ENCODE results near the gene FADS2. TPM values are rescaled to one million over a fixed set of nuclear protein-coding genes. Genes with fewer than 3 reads are reported as not detected.
A peak's percentile ranks its signal among the peaks of the same experiment; 100 is the strongest.

FADS2 gene
- total and polyA plus RNA-seq, 5 donors from 2014 or later, result 0.23 to 19.7 (median 7.1) TPM; not detected in 1

DNA sequence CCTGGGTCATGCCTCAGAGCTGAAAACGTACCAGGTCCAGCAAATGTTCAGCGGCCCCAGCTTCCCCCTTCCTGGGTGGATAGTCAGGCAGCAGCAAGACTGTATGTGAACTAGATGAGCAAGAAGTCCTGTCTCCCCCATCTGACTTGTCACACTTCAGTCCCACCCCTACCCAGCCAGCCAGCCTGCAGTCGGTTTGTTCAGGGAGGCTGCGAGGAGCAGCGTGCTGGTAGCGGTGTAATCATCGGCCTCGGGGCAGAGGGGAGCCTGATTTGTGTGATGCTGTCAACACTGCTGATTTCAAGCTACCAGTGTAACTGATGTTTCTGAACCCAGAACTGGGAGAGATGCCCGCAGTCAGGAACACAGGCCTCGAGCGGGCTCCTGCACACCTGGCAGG is 45.3 kb upstream of the FADS2 start:
- DNase-seq (no peak), ATAC-seq (ENCODE audit: low read depth in 2 of 2) (no peak)
- H3K27ac Mint-ChIP-seq, result no peak overlapping the region
- Histone ChIP-seq H3K9me3 (ENCODE audit: control insufficient read depth in 2 of 2, low read length in 2 of 2) (no peaks in the 10 kb centered on the region), H3K36me3 (ENCODE audit: control insufficient read depth, insufficient read depth, low read length) (peaks cover 28% of the 10 kb centered on the region), H3K4me3 (ENCODE audit: low read depth, low read length) (no peak overlapping the region), H3K27ac (ENCODE audit: insufficient read depth, low read length, poor library complexity, severe bottlenecking) (no peak overlapping the region), H3K27me3 (ENCODE audit: control insufficient read depth, insufficient read depth, low read length) (no peaks in the 10 kb centered on the region), H3K4me1 (ENCODE audit: control insufficient read depth, insufficient read depth, low read length, poor library complexity, severe bottlenecking) (peaks cover 2% of the 10 kb centered on the region)
- H3K4me3 Mint-ChIP-seq, result no peak overlapping the region
- H3K36me3 Mint-ChIP-seq, result peaks cover 7% of the 10 kb centered on the region
- no peaks in the 10 kb centered on the region for H3K9me3 Mint-ChIP-seq
- peaks cover 11% of the 10 kb centered on the region for H3K27me3 Mint-ChIP-seq
- peaks cover 0 to 6% (median 2%) of the 10 kb centered on the region in 4 donors for H3K4me1 Mint-ChIP-seq

- no peak for DNase-seq
- peaks cover 0 to 9% (median 3%) of the 10 kb centered on the region in 4 donors for H3K4me1 Mint-ChIP-seq
- no peak for ATAC-seq (ENCODE audit: low read depth in 2 of 2)
- peaks cover 5% of the 10 kb centered on the region for H3K27me3 Mint-ChIP-seq
- no peaks in the 10 kb centered on the region for H3K9me3 Mint-ChIP-seq
- Histone ChIP-seq H3K36me3 (ENCODE audit: control insufficient read depth, insufficient read depth, low read length) (peaks cover 37% of the 10 kb centered on the region), H3K4me3 (ENCODE audit: low read depth, low read length) (no peak overlapping the region), H3K4me1 (ENCODE audit: control insufficient read depth, insufficient read depth, low read length, poor library complexity, severe bottlenecking) (no peaks in the 10 kb centered on the region), H3K9me3 (ENCODE audit: control insufficient read depth in 2 of 2, low read length in 2 of 2) (no peaks in the 10 kb centered on the region), H3K27me3 (ENCODE audit: control insufficient read depth, insufficient read depth, low read length) (no peaks in the 10 kb centered on the region), H3K27ac (ENCODE audit: insufficient read depth, low read length, poor library complexity, severe bottlenecking) (no peak overlapping the region)
- peaks cover 12% of the 10 kb centered on the region for H3K36me3 Mint-ChIP-seq
- peak overlapping the region in 1 of 4 donors; percentile 19 for H3K4me3 Mint-ChIP-seq
- no peak overlapping the region for H3K27ac Mint-ChIP-seq
These were observed 44.2 kb upstream of the FADS2 start for GRCh38 chr11:61783717-61784505.

- H3K27ac Mint-ChIP-seq, result no peak overlapping the region
These were observed 43.6 kb upstream of the FADS2 start for GRCh38 chr11:61784506-61784805.

GRCh38 chr11:61785837-61786402 is 42.2 kb upstream of the FADS2 start:
- DNase-seq (no peak), ATAC-seq (ENCODE audit: low read depth in 2 of 2) (no peak)
- H3K9me3 ChIP-seq (ENCODE audit: control insufficient read depth in 2 of 2, low read length in 2 of 2), result no peaks in the 10 kb centered on the region
- Mint-ChIP-seq H3K4me1 (peaks cover 0 to 23% (median 10%) of the 10 kb centered on the region in 4 donors), H3K4me3 (no peak overlapping the region), H3K9me3 (no peaks in the 10 kb centered on the region), H3K36me3 (peaks cover 21% of the 10 kb centered on the region), H3K27ac (no peak overlapping the region), H3K27me3 (no peaks in the 10 kb centered on the region)
- no peak overlapping the region for H3K27ac ChIP-seq (ENCODE audit: insufficient read depth, low read length, poor library complexity, severe bottlenecking)
- no peak overlapping the region for H3K4me3 ChIP-seq (ENCODE audit: low read depth, low read length)
- H3K4me1 ChIP-seq (ENCODE audit: control insufficient read depth, insufficient read depth, low read length, poor library complexity, severe bottlenecking), result no peaks in the 10 kb centered on the region
- no peaks in the 10 kb centered on the region for H3K27me3 ChIP-seq (ENCODE audit: control insufficient read depth, insufficient read depth, low read length)
- peaks cover 49% of the 10 kb centered on the region for H3K36me3 ChIP-seq (ENCODE audit: control insufficient read depth, insufficient read depth, low read length)

More at GRCh38 chr11:61784506-61784805, 43.6 kb upstream of the FADS2 start:
- H3K27ac ChIP-seq (ENCODE audit: insufficient read depth, low read length, poor library complexity, severe bottlenecking), result no peak overlapping the region
- H3K4me3 Mint-ChIP-seq, result peak overlapping the region in 1 of 4 donors; percentile 19
- ATAC-seq (ENCODE audit: low read depth in 2 of 2) (no peak), DNase-seq (no peak)
- H3K4me1 Mint-ChIP-seq, result peaks cover 0 to 11% (median 6%) of the 10 kb centered on the region in 4 donors
- no peak overlapping the region for H3K4me3 ChIP-seq (ENCODE audit: low read depth, low read length)
- H3K36me3 ChIP-seq (ENCODE audit: control insufficient read depth, insufficient read depth, low read length), result peaks cover 43% of the 10 kb centered on the region
- H3K9me3 Mint-ChIP-seq, result no peaks in the 10 kb centered on the region
- no peaks in the 10 kb centered on the region for H3K27me3 ChIP-seq (ENCODE audit: control insufficient read depth, insufficient read depth, low read length)
- H3K4me1 ChIP-seq (ENCODE audit: control insufficient read depth, insufficient read depth, low read length, poor library complexity, severe bottlenecking), result no peaks in the 10 kb centered on the region
- no peaks in the 10 kb centered on the region for H3K9me3 ChIP-seq (ENCODE audit: control insufficient read depth in 2 of 2, low read length in 2 of 2)
- peaks cover 15% of the 10 kb centered on the region for H3K36me3 Mint-ChIP-seq
- H3K27me3 Mint-ChIP-seq, result peaks cover 4% of the 10 kb centered on the region

- H3K36me3 Mint-ChIP-seq, result peaks cover 21% of the 10 kb centered on the region
- peaks cover 49% of the 10 kb centered on the region for H3K36me3 ChIP-seq (ENCODE audit: control insufficient read depth, insufficient read depth, low read length)
These were observed 40.1 kb upstream of the FADS2 start for GRCh38 chr11:61787928-61788491.

GRCh38 chr11:61791737-61792309 is 36.3 kb upstream of the FADS2 start:
- Mint-ChIP-seq H3K9me3 (no peaks in the 10 kb centered on the region), H3K4me3 (peak overlapping the region; percentile 97 to 99 (median 99)), H3K36me3 (peaks cover 15% of the 10 kb centered on the region), H3K27me3 (no peaks in the 10 kb centered on the region), H3K4me1 (peaks cover 11 to 48% (median 32%) of the 10 kb centered on the region in 4 donors), H3K27ac (peak overlapping the region; percentile 99 to 100 (median 99))
- ATAC-seq (ENCODE audit: low read depth in 2 of 2), result no peak
- no peaks in the 10 kb centered on the region for H3K9me3 ChIP-seq (ENCODE audit: control insufficient read depth in 2 of 2, low read length in 2 of 2)
- peaks cover 41% of the 10 kb centered on the region for H3K36me3 ChIP-seq (ENCODE audit: control insufficient read depth, insufficient read depth, low read length)
- peaks cover 20% of the 10 kb centered on the region for H3K4me1 ChIP-seq (ENCODE audit: control insufficient read depth, insufficient read depth, low read length, poor library complexity, severe bottlenecking)
- H3K27ac ChIP-seq (ENCODE audit: insufficient read depth, low read length, poor library complexity, severe bottlenecking), result peak overlapping the region; percentile 90
- DNase-seq, result peak in 2 of 3 donors; percentile 25 to 49
- H3K27me3 ChIP-seq (ENCODE audit: control insufficient read depth, insufficient read depth, low read length), result no peaks in the 10 kb centered on the region
- peak overlapping the region; percentile 93 for H3K4me3 ChIP-seq (ENCODE audit: low read depth, low read length)

More at GRCh38 chr11:61787928-61788491, 40.1 kb upstream of the FADS2 start:
- H3K4me3 ChIP-seq (ENCODE audit: low read depth, low read length), result no peak overlapping the region
- peak in 1 of 3 donors; percentile 42 for DNase-seq
- H3K4me1 ChIP-seq (ENCODE audit: control insufficient read depth, insufficient read depth, low read length, poor library complexity, severe bottlenecking), result peaks cover 14% of the 10 kb centered on the region
- H3K9me3 ChIP-seq (ENCODE audit: control insufficient read depth in 2 of 2, low read length in 2 of 2), result no peaks in the 10 kb centered on the region
- no peaks in the 10 kb centered on the region for H3K27me3 ChIP-seq (ENCODE audit: control insufficient read depth, insufficient read depth, low read length)
- H3K9me3 Mint-ChIP-seq, result no peaks in the 10 kb centered on the region
- no peak overlapping the region for H3K27ac Mint-ChIP-seq
- peaks cover 11 to 39% (median 24%) of the 10 kb centered on the region in 4 donors for H3K4me1 Mint-ChIP-seq
- no peak overlapping the region for H3K27ac ChIP-seq (ENCODE audit: insufficient read depth, low read length, poor library complexity, severe bottlenecking)
- H3K4me3 Mint-ChIP-seq, result no peak overlapping the region
- no peak for ATAC-seq (ENCODE audit: low read depth in 2 of 2)
- H3K27me3 Mint-ChIP-seq, result no peaks in the 10 kb centered on the region

DNA sequence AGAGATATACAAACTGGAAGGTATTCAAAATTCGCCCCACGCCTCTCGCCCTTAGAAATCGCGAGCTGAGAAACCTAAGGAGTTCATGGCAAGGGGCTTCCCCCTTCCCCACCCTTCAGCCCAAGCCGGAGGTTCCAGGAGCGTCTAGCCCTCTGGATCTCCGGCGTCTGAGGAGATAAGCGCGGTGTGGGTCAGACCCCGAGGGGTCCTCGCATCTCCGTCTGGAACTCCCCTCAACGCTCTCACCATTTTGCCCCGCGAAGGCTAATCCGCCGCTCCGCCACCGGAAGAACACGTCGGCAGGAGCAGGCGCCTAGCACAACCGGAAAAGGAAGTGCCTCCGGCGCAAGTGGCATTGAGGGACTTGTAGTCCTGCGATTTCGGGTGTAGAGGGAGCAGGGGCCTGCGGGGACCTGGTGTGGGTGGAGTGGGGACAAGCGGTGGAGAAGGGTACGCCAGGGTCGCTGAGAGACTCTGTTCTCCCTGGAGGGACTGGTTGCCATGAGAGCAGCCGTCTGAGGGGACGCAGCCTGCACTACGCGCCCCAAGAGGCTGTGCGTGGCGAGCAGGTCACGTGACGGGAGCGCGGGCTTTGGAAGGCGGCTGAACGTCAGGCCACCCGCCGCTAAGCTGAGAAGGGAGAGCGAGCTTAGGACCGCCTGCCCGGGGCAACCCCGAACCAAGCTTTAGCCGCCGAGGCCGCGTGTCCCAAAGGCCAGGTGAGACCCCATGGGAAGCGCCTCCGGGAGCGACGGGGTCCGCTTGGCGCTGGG is 35.6 kb upstream of the FADS2 start, which contains the start of the genes FEN1 and TMEM258:
TSS of gene FEN1 (plus strand) at position 602 of the 773 bp plus-strand sequence. CDS start 2,451 bp downstream, outside the sequence.
TSS of gene TMEM258 (minus strand) at position 290 of the 773 bp plus-strand sequence. CDS start at position 249, 41 bp downstream.
- H3K27me3 ChIP-seq (ENCODE audit: control insufficient read depth, insufficient read depth, low read length), result no peaks in the 10 kb centered on the region
- peaks cover 19% of the 10 kb centered on the region for H3K36me3 Mint-ChIP-seq

More for the DNA sequence above, 35.6 kb upstream of the FADS2 start, which contains the start of the genes FEN1 and TMEM258:
- Mint-ChIP-seq H3K27ac (peak within 1 kb of the TSS; percentile 99 to 100 (median 99)), H3K9me3 (no peaks in the 10 kb centered on the region), H3K4me1 (peaks cover 16 to 54% (median 37%) of the 10 kb centered on the region in 4 donors), H3K27me3 (no peaks in the 10 kb centered on the region), H3K4me3 (peak within 1 kb of the TSS; percentile 97 to 99 (median 99))
- peak; percentile 88 to 91 for ATAC-seq (ENCODE audit: low read depth in 2 of 2)
- Histone ChIP-seq H3K4me3 (ENCODE audit: low read depth, low read length) (peak within 1 kb of the TSS; percentile 93), H3K9me3 (ENCODE audit: control insufficient read depth in 2 of 2, low read length in 2 of 2) (no peaks in the 10 kb centered on the region), H3K27ac (ENCODE audit: insufficient read depth, low read length, poor library complexity, severe bottlenecking) (peak within 1 kb of the TSS; percentile 90), H3K4me1 (ENCODE audit: control insufficient read depth, insufficient read depth, low read length, poor library complexity, severe bottlenecking) (peaks cover 20% of the 10 kb centered on the region), H3K36me3 (ENCODE audit: control insufficient read depth, insufficient read depth, low read length) (peaks cover 34% of the 10 kb centered on the region)
- peak; percentile 82 to 95 (median 90) for DNase-seq

Data from CD4-positive, CD25-positive, alpha-beta regulatory T cell (primary cell).